ENCODE results near the gene MOGAT3. TPM values are rescaled to one million over a fixed set of nuclear protein-coding genes. Genes with fewer than 3 reads are reported as not detected.

MOGAT3 gene
- total RNA-seq, 2 donors from 2014 or later: not detected

GRCh38 chr7:101163279-101164070, 37.4 kb downstream of the MOGAT3 start:
- DNase-seq (ENCODE audit: low spot score): no peak
- peaks cover 0 to 42% of the 10 kb centered on the region in 2 donors for H3K4me1 ChIP-seq
- no peak overlapping the region for H3K27ac ChIP-seq
- no peak for TF ChIP-seq CTCF (IDR thresholded peaks at IDR 0.05)
- no peaks in the 10 kb centered on the region for H3K9me3 ChIP-seq
- peaks cover 24 to 49% of the 10 kb centered on the region in 2 donors for H3K27me3 ChIP-seq
- H3K4me3 ChIP-seq: peak overlapping the region; percentile 4 to 42
- peaks cover 12% of the 10 kb centered on the region for H3K36me3 ChIP-seq

- peaks cover 20 to 45% of the 10 kb centered on the region in 2 donors for H3K27me3 ChIP-seq
- H3K27ac ChIP-seq: peak overlapping the region; percentile 1 to 16
- H3K4me3 ChIP-seq: peak overlapping the region in 1 of 2 donors; percentile 42
- H3K9me3 ChIP-seq: no peaks in the 10 kb centered on the region
- peaks cover 0 to 42% of the 10 kb centered on the region in 2 donors for H3K4me1 ChIP-seq
- peaks cover 14% of the 10 kb centered on the region for H3K36me3 ChIP-seq
- no peak for TF ChIP-seq CTCF (IDR thresholded peaks at IDR 0.05)
- DNase-seq (ENCODE audit: low spot score): no peak
Measured at GRCh38 chr7:101162551-101163278, 38.1 kb downstream of the MOGAT3 start.

GRCh38 chr7:101161692-101162471, 39.0 kb downstream of the MOGAT3 start:
- H3K4me1 ChIP-seq: peaks cover 0 to 42% of the 10 kb centered on the region in 2 donors
- TF ChIP-seq CTCF (IDR thresholded peaks at IDR 0.05): no peak
- H3K9me3 ChIP-seq: no peaks in the 10 kb centered on the region
- no peak overlapping the region for H3K4me3 ChIP-seq
- H3K36me3 ChIP-seq: peaks cover 22% of the 10 kb centered on the region
- DNase-seq (ENCODE audit: low spot score): no peak
- H3K27ac ChIP-seq: no peak overlapping the region
- H3K27me3 ChIP-seq: peaks cover 19 to 36% of the 10 kb centered on the region in 2 donors

- TF ChIP-seq CTCF (IDR thresholded peaks at IDR 0.05): no peak
- Histone ChIP-seq H3K36me3 (peaks cover 24% of the 10 kb centered on the region), H3K27ac (no peak overlapping the region), H3K4me3 (no peak overlapping the region), H3K9me3 (no peaks in the 10 kb centered on the region), H3K4me1 (peaks cover 0 to 39% of the 10 kb centered on the region in 2 donors), H3K27me3 (peaks cover 10 to 27% of the 10 kb centered on the region in 2 donors)
- no peak for DNase-seq (ENCODE audit: low spot score)
Measured at GRCh38 chr7:101160910-101161309, 39.9 kb downstream of the MOGAT3 start.

- Histone ChIP-seq H3K4me3 (no peak overlapping the region), H3K4me1 (peaks cover 0 to 38% of the 10 kb centered on the region in 2 donors), H3K27ac (no peak overlapping the region), H3K36me3 (peaks cover 24% of the 10 kb centered on the region), H3K9me3 (no peaks in the 10 kb centered on the region), H3K27me3 (peaks cover 7 to 21% of the 10 kb centered on the region in 2 donors)
- TF ChIP-seq CTCF (IDR thresholded peaks at IDR 0.05): no peak
- no peak for DNase-seq (ENCODE audit: low spot score)
Measured at GRCh38 chr7:101159696-101160674, 40.9 kb downstream of the MOGAT3 start.

All from right atrium auricular region (tissue), 2 donors.